ENCODE measurements around the gene USP13. TPM values are rescaled to one million over a fixed set of nuclear protein-coding genes. Genes with fewer than 3 reads are reported as not detected.

USP13 gene
- 6.7 to 13.2 TPM (median 11.1 TPM) in 5 replicates for total RNA-seq (2022; extraction: Qiagen RNA extraction; ENCODE audit: low read depth)

GRCh38 chr3:179652447-179653095, at the start of gene USP13:
TSS of gene USP13 (plus strand) at chr3:179653040. CDS start at chr3:179653226, 186 bp downstream.

GRCh38 chr3:179604321-179605078, 48.3 kb upstream of the USP13 start, which contains the start of the genes MRPL47 and NDUFB5:
TSS of gene MRPL47 (minus strand) at chr3:179604638. CDS start at chr3:179604624, 14 bp downstream.
TSS of gene NDUFB5 (plus strand) at chr3:179604794. CDS start at chr3:179604816, 22 bp downstream.

Other genes with a start within 250 kb of the USP13 start
- 8.7 to 14.0 TPM (median 12.6 TPM) in 5 replicates for gene GNB4, start 201.6 kb upstream of the USP13 start, total RNA-seq (2022; extraction: Qiagen RNA extraction; ENCODE audit: low read depth)
- 52.1 to 78.1 TPM (median 57.1 TPM) in 5 replicates for gene ACTL6A, start 90.1 kb upstream of the USP13 start, total RNA-seq (2022; extraction: Qiagen RNA extraction; ENCODE audit: low read depth)
- 35.7 to 46.6 TPM (median 39.1 TPM) in 5 replicates for gene MRPL47, start 48.4 kb upstream of the USP13 start, total RNA-seq (2022; extraction: Qiagen RNA extraction; ENCODE audit: low read depth)
- 43.4 to 69.2 TPM (median 51.3 TPM) in 5 replicates for gene NDUFB5, start 48.2 kb upstream of the USP13 start, total RNA-seq (2022; extraction: Qiagen RNA extraction; ENCODE audit: low read depth)